NB4 (cell line): ENCODE results near the gene FLRT2.

Experiments
- DNase-seq: peaks from one replicate; pipeline ENCODE4 v3.0.0; 2010; ENCODE audit warnings: low read depth
- H3K4me3 ChIP-seq: one replicate; pipeline ENCODE4 v1.5.1; 2011; ENCODE audit warnings: mild to moderate bottlenecking, low read depth, low read length, moderate library complexity
- MYC ChIP-seq: IDR thresholded peaks from 2 replicates; pipeline ENCODE4 v1.6.1; 2011; ENCODE audit warnings: low read depth, low read length
- POLR2A ChIP-seq: IDR thresholded peaks from 2 replicates; pipeline ENCODE4 v1.6.1; 2011; ENCODE audit warnings: mild to moderate bottlenecking; ENCODE audit not compliant: insufficient read length; ENCODE audit errors: extremely low read depth
- TF ChIP-seq, protein P1 (sequence below): IDR thresholded peaks from one replicate; pipeline ENCODE4 v1.5.1; 2012; ENCODE audit warnings: low read depth, low read length
- TF ChIP-seq, protein P2 (sequence below): IDR thresholded peaks from 2 replicates; pipeline ENCODE4 v1.6.1; 2011; ENCODE audit warnings: low read depth, low read length

Gene FLRT2

DNA sequence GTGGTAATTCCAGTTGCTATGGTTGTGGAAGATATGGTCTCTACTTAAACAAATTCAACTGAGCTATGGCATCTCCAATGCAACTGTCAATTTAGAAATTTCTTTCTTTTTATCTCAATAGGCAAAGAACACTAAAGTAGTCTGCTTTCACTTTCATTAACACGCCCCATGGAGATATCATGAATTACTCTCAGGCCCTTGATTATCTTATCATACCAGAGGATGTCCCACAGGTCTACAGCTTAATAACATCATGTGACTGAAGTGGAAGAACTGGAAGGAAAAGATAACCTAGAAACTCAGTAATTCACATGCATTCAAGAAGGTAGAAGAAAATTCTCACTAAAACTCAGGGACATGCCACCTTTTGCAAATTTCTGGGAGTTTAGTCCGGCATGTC lies 114.3 kb downstream of the FLRT2 start:
- no peak overlapping the region for H3K4me3 ChIP-seq
- no peak for DNase-seq
- no peak for TF ChIP-seq POLR2A
- no peak for TF ChIP-seq MYC
- TF ChIP-seq, protein P1, sequence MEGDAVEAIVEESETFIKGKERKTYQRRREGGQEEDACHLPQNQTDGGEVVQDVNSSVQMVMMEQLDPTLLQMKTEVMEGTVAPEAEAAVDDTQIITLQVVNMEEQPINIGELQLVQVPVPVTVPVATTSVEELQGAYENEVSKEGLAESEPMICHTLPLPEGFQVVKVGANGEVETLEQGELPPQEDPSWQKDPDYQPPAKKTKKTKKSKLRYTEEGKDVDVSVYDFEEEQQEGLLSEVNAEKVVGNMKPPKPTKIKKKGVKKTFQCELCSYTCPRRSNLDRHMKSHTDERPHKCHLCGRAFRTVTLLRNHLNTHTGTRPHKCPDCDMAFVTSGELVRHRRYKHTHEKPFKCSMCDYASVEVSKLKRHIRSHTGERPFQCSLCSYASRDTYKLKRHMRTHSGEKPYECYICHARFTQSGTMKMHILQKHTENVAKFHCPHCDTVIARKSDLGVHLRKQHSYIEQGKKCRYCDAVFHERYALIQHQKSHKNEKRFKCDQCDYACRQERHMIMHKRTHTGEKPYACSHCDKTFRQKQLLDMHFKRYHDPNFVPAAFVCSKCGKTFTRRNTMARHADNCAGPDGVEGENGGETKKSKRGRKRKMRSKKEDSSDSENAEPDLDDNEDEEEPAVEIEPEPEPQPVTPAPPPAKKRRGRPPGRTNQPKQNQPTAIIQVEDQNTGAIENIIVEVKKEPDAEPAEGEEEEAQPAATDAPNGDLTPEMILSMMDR = no peak
- TF ChIP-seq, protein P2, sequence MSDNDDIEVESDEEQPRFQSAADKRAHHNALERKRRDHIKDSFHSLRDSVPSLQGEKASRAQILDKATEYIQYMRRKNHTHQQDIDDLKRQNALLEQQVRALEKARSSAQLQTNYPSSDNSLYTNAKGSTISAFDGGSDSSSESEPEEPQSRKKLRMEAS = no peak

DNA sequence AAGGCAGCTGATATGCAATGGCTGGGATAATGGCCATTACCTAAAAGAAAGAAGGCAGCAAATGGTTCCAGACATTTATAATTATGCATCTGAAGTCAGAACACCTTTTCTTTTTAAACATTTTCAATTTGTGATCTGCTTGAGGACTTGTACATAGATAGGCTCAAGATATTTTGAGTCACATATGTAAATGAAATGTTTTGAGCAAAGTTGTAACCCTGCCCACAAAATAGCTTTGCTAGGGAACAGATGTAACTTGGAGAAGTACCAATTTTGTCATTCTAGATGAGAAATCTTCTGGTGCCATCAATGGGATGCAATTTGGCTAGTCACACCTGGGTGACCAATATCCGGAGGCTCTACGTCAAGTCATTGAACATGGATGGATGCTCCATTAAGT lies 123.1 kb downstream of the FLRT2 start:
- no peak overlapping the region for H3K4me3 ChIP-seq
- TF ChIP-seq, protein P2 = no peak
- TF ChIP-seq, protein P1 = no peak
- no peak for TF ChIP-seq POLR2A
- no peak for DNase-seq

DNA sequence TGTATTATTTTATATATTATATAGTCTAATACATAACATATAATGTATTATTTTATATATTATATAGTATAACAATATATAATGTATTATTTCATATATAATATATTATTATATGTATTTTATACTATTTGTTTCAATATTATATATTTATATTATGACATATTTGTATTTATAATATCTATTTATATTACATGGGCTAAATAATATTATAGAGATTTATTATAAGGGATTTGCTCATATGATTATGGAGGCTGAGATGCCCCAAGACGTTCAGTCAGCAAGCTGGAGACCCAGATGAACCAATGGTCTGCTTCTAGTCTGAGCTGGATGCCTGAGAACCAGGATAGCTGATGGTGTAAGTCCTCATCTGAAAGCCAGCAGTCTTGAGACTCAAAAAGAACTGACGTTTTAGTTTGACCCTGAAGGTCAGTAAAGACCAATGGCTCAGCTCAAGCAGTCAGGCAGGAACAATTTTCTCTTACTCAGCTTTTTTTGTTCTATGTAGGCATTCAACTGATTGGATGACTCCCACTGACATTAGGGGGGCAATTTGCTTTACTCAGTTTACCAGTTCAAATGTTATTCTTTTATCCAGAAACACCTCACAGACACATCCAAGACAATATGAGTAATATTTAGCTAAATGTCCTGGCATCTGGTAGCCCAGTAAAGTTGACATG lies 130.4 kb downstream of the FLRT2 start:
- DNase-seq = no peak
- TF ChIP-seq, protein P2 = no peak
- TF ChIP-seq POLR2A = no peak
- TF ChIP-seq, protein P1 = no peak
- TF ChIP-seq MYC = no peak
- H3K4me3 ChIP-seq = no peak overlapping the region

DNA sequence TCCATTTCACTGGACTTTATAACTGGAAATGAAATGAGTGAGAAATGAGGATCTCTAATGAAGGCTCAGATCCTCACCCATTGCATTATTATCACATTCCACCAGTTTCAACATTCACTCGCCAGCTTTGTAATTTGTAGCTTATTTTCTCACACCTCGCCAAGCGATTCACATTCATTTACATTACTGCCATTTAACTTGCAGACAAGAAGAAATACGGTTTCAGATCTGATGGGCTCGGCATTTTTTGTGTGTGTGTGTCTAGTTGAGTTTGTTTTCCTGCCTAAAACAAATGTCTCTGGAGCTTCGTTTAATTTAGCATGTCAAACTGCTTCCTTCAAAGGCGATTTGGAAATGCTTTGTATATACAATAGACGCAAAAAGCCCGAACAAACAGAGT lies 132.2 kb downstream of the FLRT2 start:
- no peak overlapping the region for H3K4me3 ChIP-seq
- TF ChIP-seq, protein P1 = no peak
- TF ChIP-seq POLR2A (no peak), MYC (no peak)
- TF ChIP-seq, protein P2 = no peak
- no peak for DNase-seq

DNA sequence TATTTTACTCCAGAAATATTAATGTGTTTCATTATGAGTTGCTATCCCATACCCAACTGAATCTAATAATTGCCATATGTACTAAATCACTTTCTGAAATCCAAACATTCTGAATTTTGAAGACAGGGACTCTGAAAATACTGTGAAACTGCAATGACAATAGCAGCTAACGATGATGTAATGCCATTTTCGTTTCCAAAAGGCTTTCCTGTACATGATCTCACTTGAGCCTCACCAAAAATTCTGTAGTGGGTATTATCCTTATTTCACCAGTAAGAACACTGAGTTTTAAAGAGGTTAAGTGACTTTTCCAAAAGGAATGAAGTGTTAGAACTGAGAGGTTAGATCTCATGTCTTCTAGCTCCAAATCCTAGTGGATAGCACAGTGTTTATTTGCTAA lies 133.3 kb downstream of the FLRT2 start:
- no peak for DNase-seq
- TF ChIP-seq, protein P2 = no peak
- TF ChIP-seq MYC = no peak
- TF ChIP-seq, protein P1 = no peak
- TF ChIP-seq POLR2A = no peak
- H3K4me3 ChIP-seq = no peak overlapping the region

DNA sequence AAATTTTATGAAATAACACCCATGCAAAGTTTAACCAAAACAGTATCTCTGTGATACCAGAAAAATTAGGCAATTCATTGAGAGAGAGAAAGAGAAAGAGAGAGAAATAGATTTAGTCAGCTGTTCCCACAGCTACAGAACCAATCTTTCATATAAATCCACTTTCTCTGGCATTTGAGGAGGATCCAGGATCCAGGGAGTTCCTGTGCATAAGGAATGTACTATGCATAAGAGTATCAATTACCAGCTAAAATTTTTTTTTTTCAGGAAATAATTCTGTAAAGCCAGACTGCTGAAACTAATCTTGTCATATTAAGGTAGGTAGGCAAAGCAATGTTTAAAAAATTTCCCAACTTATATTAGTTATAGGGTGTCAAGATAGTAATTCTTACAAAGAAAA lies 133.7 kb downstream of the FLRT2 start:
- DNase-seq = no peak
- H3K4me3 ChIP-seq = no peak overlapping the region
- TF ChIP-seq POLR2A (no peak), MYC (no peak)
- TF ChIP-seq, protein P2 = no peak
- TF ChIP-seq, protein P1 = no peak
